Gastroesophageal sphincter (tissue), 4 donors: Measurements from ENCODE around the gene UAP1L1. TPM values are rescaled to one million over a fixed set of nuclear protein-coding genes. Genes with fewer than 3 reads are reported as not detected.

Source experiments
- ATAC-seq: fragments of 150-250 bp; one replicate; pipeline ENCODE4 v1.9.1; 2016; ENCODE audit warnings: mild to moderate bottlenecking, moderate library complexity
- H3K27ac ChIP-seq, 4 donors: fragments of 200-600 bp; sonication (generic) in 3 of 4; 1 replicate in 3 of 4; 2 replicates in 1 of 4; pipeline ENCODE4 v1.5.1; 2016 to 2019
- H3K27me3 ChIP-seq: fragments of 200-600 bp; sonication (generic); one replicate; pipeline ENCODE4 v1.5.1; 2019
- H3K36me3 ChIP-seq, 2 donors: fragments of 200-600 bp; sonication (generic); one replicate each; pipeline ENCODE4 v1.5.1; 2019; ENCODE audit warnings: control low read depth in 1 of 2
- H3K4me1 ChIP-seq, 3 donors: fragments of 200-600 bp; sonication (generic); 1 replicate in 2 of 3; 2 replicates in 1 of 3; pipeline ENCODE4 v1.5.1; 2016 to 2019; ENCODE audit warnings: control low read depth in 2 of 3
- H3K4me3 ChIP-seq, 2 donors: fragments of 200-600 bp; sonication (generic); one replicate each; pipeline ENCODE4 v1.5.1; 2019; ENCODE audit warnings: mild to moderate bottlenecking in 1 of 2, moderate library complexity in 1 of 2
- H3K9me3 ChIP-seq, 3 donors: fragments of 200-600 bp; sonication (generic); one replicate each; pipeline ENCODE4 v1.5.1; 2017 to 2019; ENCODE audit warnings: control low read depth in 2 of 3
- EP300 ChIP-seq: sonication (generic); formaldehyde crosslinking; IDR thresholded peaks from one replicate; pipeline ENCODE4 v1.6.1; 2017; ENCODE audit warnings: antibody characterized with exemption, mild to moderate bottlenecking
- POLR2A ChIP-seq, 2 donors: fragments of 450-650 bp; IDR thresholded peaks; one replicate each; pipeline ENCODE4 v1.6.1; 2017; ENCODE audit warnings: antibody characterized with exemption in 2 of 2, mild to moderate bottlenecking in 2 of 2, moderate library complexity in 1 of 2
- POLR2AphosphoS5 ChIP-seq: sonication (generic); formaldehyde crosslinking; IDR thresholded peaks from one replicate; pipeline ENCODE4 v1.6.1; 2017; ENCODE audit warnings: antibody characterized with exemption
- WGBS, 2 donors: methylation state at CpG; one replicate each; pipeline ENCODE4 v1.1.5; 2018; ENCODE audit warnings: low coverage in 1 of 2; 5-methylcytosine and 5-hydroxymethylcytosine counted together
- total RNA-seq, 4 donors: library from RNA; depleted of rRNA; stranded (reverse); fragments of >200 nt; gene quantifications; one replicate each; pipeline ENCODE4 v1.1.0, GENCODE V29; 2016
- TF ChIP-seq, protein P1 (sequence below), 4 experiments: fragments of 200-600 bp in 2 of 4; fragments of 450-650 bp in 2 of 4; sonication (generic) in 1 of 4; IDR thresholded peaks; one replicate each; pipeline ENCODE4 v1.5.1; 2017 to 2019; ENCODE audit warnings: antibody characterized with exemption in 4 of 4, mild to moderate bottlenecking in 2 of 4, moderate library complexity in 2 of 4

Gene UAP1L1
- total RNA-seq, 4 donors from 2014 or later: 4.2 to 7.3 (median 6.0) TPM

DNA sequence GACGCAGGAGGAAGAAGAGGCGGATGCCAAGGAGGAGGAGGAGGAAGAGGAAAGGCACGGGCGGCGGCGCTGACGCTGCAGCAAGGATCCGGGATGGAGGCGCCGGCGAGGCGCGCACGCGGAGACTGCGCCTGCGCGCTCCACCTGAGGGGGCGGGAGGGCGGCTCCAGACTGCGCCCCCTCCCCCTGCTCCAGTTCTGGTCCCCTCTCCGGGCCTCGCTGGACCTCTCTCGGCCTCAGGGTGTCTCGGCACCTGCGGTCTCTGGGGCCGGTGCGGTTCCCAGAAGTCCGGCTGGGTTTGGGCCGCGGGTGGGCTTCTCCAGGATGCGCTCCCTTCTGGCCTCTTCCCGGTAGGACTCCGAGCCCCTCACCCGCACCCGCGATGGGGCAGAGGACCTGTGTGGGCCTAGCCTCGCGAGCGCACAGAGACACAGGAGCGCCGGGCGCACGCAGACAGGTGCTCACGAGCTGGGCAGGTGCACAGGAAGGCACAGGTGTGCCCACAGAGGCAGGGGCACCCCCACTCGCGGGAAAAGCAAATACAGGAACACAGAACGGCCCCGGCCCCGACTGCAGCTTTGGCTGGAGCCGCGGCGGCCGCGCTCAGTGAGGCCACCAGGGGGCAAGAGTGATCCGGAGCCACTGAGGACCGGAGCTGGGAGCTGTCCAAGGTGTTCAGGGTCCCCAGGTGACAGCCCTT lies 31.1 kb upstream of the UAP1L1 start, which contains the start of gene NPDC1:
Gene NPDC1 (minus strand): TSS at position 90 of the 700 bp plus-strand sequence. CDS start 188 bp downstream, outside the sequence.
- Histone ChIP-seq H3K27me3 (peaks cover 47% of the 10 kb centered on the region), H3K9me3 (no peaks in the 10 kb centered on the region), H3K36me3 (peaks cover 0 to 16% of the 10 kb centered on the region in 2 donors), H3K27ac (peak within 1 kb of the TSS in 3 of 4 donors; percentile 78 to 83 (median 81)), H3K4me1 (peaks cover 0 to 55% (median 12%) of the 10 kb centered on the region in 3 donors), H3K4me3 (peak within 1 kb of the TSS; percentile 45 to 73)
- TF ChIP-seq POLR2A (IDR thresholded peaks at IDR 0.05) (no peak), POLR2AphosphoS5 (no peak)
- TF ChIP-seq, protein P1, sequence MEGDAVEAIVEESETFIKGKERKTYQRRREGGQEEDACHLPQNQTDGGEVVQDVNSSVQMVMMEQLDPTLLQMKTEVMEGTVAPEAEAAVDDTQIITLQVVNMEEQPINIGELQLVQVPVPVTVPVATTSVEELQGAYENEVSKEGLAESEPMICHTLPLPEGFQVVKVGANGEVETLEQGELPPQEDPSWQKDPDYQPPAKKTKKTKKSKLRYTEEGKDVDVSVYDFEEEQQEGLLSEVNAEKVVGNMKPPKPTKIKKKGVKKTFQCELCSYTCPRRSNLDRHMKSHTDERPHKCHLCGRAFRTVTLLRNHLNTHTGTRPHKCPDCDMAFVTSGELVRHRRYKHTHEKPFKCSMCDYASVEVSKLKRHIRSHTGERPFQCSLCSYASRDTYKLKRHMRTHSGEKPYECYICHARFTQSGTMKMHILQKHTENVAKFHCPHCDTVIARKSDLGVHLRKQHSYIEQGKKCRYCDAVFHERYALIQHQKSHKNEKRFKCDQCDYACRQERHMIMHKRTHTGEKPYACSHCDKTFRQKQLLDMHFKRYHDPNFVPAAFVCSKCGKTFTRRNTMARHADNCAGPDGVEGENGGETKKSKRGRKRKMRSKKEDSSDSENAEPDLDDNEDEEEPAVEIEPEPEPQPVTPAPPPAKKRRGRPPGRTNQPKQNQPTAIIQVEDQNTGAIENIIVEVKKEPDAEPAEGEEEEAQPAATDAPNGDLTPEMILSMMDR (IDR thresholded peaks at IDR 0.05): peak in 3 of 4 experiments; percentile 79 to 88 (median 86)
- ATAC-seq: peak; percentile 53
- 0% methylated on average over 25 to 27 of the region's 57 CpGs for WGBS, 2 donors

DNA sequence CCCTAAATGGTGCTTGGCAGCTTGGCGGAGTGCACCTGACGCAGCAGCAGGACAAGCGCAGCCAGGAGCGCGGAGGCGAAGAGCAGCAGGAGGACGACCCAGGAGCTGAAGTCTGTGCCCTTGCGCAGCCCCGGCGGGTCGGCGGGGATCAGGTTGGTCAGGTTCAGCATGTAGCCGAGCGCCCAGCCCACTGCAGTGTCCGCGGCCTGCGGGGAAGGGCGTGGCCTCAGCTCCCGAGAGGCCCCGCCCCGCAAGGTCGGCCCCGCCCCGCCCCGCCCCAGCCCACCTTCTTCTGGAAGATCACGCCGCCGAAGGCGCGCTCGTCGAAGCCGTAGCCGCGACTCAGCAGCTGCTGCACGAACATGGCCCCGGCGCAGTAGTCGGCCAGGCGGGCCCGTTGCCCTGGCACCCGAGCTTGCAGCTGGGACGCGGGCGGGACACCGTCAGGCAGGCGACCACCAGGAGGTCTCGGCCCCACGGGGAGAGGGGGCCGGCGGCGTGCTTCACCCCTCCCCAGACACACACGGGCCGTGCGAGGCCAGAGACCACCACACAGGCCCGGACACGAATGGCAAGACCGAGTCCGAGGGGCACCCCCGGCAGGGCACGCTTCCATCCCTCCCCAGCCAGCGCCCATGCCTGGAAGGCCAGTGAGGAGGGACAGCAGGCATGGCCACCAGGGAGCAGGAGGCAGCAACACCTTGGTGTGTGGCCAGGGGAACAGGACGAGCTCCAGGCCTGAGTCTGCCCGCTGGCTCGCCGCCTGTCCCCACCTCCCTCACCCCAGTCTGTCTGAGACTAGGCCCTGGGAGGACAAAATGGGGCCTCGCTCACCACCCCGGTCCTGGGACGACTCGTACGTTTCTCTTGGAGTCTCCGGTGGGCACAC lies 28.4 kb upstream of the UAP1L1 start:
- no peak for ATAC-seq
- Histone ChIP-seq H3K4me1 (peaks cover 0 to 57% (median 22%) of the 10 kb centered on the region in 3 donors), H3K9me3 (no peaks in the 10 kb centered on the region), H3K27ac (no peak overlapping the region), H3K36me3 (no peaks in the 10 kb centered on the region), H3K4me3 (no peak overlapping the region), H3K27me3 (peaks cover 73% of the 10 kb centered on the region)
- WGBS, 2 donors: 73% methylated on average over 7 of the region's 72 CpGs; no CpG with 5 or more reads in 1 of the 2 donors
- TF ChIP-seq POLR2AphosphoS5 (no peak), POLR2A (IDR thresholded peaks at IDR 0.05) (no peak), EP300 (no peak)
- TF ChIP-seq, protein P1 (IDR thresholded peaks at IDR 0.05): no peak

- H3K27ac ChIP-seq: no peak overlapping the region
- no peak for TF ChIP-seq POLR2A (IDR thresholded peaks at IDR 0.05)
- TF ChIP-seq, protein P1 (IDR thresholded peaks at IDR 0.05): peak in 3 of 4 experiments; percentile 40 to 60 (median 57)
- WGBS, 2 donors: 60 to 75% methylated on average over 5 to 10 of the region's 38 CpGs
- no peaks in the 10 kb centered on the region for H3K36me3 ChIP-seq
- ATAC-seq: no peak
- peaks cover 0 to 57% (median 24%) of the 10 kb centered on the region in 3 donors for H3K4me1 ChIP-seq
- no peaks in the 10 kb centered on the region for H3K9me3 ChIP-seq
- H3K27me3 ChIP-seq: peaks cover 82% of the 10 kb centered on the region
- H3K4me3 ChIP-seq: no peak overlapping the region
Measured at GRCh38 chr9:137049544-137050449, 27.5 kb upstream of the UAP1L1 start.

DNA sequence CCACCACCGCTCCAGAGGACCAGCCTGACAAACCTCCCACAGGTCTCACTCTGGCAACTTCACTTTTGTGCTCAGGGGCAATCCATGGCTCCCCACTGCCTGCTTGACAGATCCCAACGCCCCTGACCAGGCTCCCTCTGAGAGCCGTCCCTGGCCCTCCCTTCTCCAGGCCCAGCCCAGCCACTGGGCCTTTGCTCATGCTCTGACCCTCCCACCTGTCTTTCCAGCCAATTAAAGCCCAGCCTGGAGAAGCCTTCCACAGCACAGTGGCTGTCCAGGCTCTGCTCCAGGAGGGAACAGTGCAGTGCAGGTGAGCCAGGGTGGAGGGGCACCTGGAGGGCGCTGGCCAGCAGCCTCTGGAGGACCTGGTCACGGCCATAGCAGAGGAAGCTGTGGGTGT lies 26.7 kb upstream of the UAP1L1 start:
- Histone ChIP-seq H3K4me3 (no peak overlapping the region), H3K36me3 (no peaks in the 10 kb centered on the region), H3K27me3 (peaks cover 84% of the 10 kb centered on the region), H3K4me1 (peaks cover 0 to 57% (median 27%) of the 10 kb centered on the region in 3 donors), H3K27ac (no peak overlapping the region), H3K9me3 (no peaks in the 10 kb centered on the region)
- no peak for TF ChIP-seq POLR2AphosphoS5
- no peak for TF ChIP-seq POLR2A (IDR thresholded peaks at IDR 0.05)
- WGBS, 2 donors: 69% methylated on average over 2 of the region's 5 CpGs; no CpG with 5 or more reads in 1 of the 2 donors
- no peak for ATAC-seq
